SK-N-SH (cell line): ENCODE data around the gene MT2A. TPM values are rescaled to one million over a fixed set of nuclear protein-coding genes. Genes with fewer than 3 reads are reported as not detected.

Experiments used
- CTCF ChIA-PET: fragments of 300-600, 350-600 bp; formaldehyde crosslinking; extraction: SDS; loops from one replicate; lab custom pipeline; 2021; lab: Yijun Ruan, JAX
- POLR2A ChIA-PET: fragments of 350-600 bp; sonication (Branson Sonifier 250); formaldehyde crosslinking; extraction: SDS; loops from one replicate; lab custom pipeline; 2020; ENCODE audit warnings: antibody characterized with exemption, inconsistent platforms; lab: Yijun Ruan, JAX
- DNase-seq: peaks from one replicate; pipeline ENCODE4 v3.0.0; 2012
- H2AFZ ChIP-seq: fragments of 200-600 bp; sonication (generic); 2 replicates; pipeline ENCODE4 v1.8.1; 2016; ENCODE audit warnings: antibody characterized with exemption, mild to moderate bottlenecking, low read depth
- H3F3A ChIP-seq: fragments of 200-600 bp; sonication (generic); replicated peaks from 2 replicates; pipeline ENCODE3; 2016; ENCODE audit warnings: antibody characterized with exemption, mild to moderate bottlenecking; ENCODE audit not compliant: insufficient read depth
- H3K27ac ChIP-seq, 2 experiments: fragments of 200-500 bp in 1 of 2; fragments of 200-600 bp in 1 of 2; sonication (Bioruptor generic) in 1 of 2; sonication (generic), shearing (Covaris generic) in 1 of 2; 2 replicates each; pipeline versions ENCODE4 v1.5.1 to v1.6.1; 2014 to 2016; ENCODE audit warnings: low read depth in 2 of 2, inconsistent platforms in 1 of 2, low read length in 1 of 2, mild to moderate bottlenecking in 1 of 2, mixed read lengths in 1 of 2
- H3K27me3 ChIP-seq: fragments of 200-600 bp; sonication (generic), shearing (Covaris generic); 2 replicates; pipeline ENCODE4 v1.6.1; 2016; ENCODE audit warnings: mixed run types; ENCODE audit not compliant: insufficient read depth
- H3K36me3 ChIP-seq, 2 experiments: fragments of 200-500 bp in 1 of 2; fragments of 200-600 bp in 1 of 2; sonication (Bioruptor generic) in 1 of 2; sonication (generic) in 1 of 2; replicated peaks in 1 of 2; 2 replicates each; pipeline versions ENCODE3 to v1.5.1; 2014 to 2016; ENCODE audit warnings: low read length in 1 of 2, mild to moderate bottlenecking in 1 of 2; ENCODE audit not compliant: insufficient read depth in 2 of 2, control insufficient read depth in 1 of 2
- H3K4me1 ChIP-seq, 2 experiments: fragments of 200-500 bp in 1 of 2; fragments of 200-600 bp in 1 of 2; sonication (Bioruptor generic) in 1 of 2; sonication (generic), shearing (Covaris generic) in 1 of 2; 2 replicates each; pipeline versions ENCODE4 v1.5.1 to v1.6.1; 2014 to 2016; ENCODE audit warnings: low read depth in 1 of 2, low read length in 1 of 2, mixed run types in 1 of 2; ENCODE audit not compliant: insufficient read depth in 2 of 2, control insufficient read depth in 1 of 2
- H3K4me2 ChIP-seq: fragments of 200-600 bp; sonication (generic), shearing (Covaris generic); 2 replicates; pipeline ENCODE4 v1.6.1; 2017; ENCODE audit warnings: mixed run types
- H3K4me3 ChIP-seq, 2 experiments: fragments of 200-500 bp in 1 of 2; fragments of 200-600 bp in 1 of 2; sonication (Bioruptor generic) in 1 of 2; sonication (generic), shearing (Covaris generic) in 1 of 2; 2 replicates each; pipeline versions ENCODE4 v1.5.1 to v1.8.1; 2014 to 2016; ENCODE audit warnings: low read depth in 2 of 2, inconsistent platforms in 1 of 2, low read length in 1 of 2, mild to moderate bottlenecking in 1 of 2, mixed read lengths in 1 of 2, moderate library complexity in 1 of 2
- H3K79me2 ChIP-seq: fragments of 200-600 bp; sonication (generic); 2 replicates; pipeline ENCODE4 v1.8.1; 2017; ENCODE audit warnings: mild to moderate bottlenecking; ENCODE audit not compliant: insufficient read depth
- H3K9ac ChIP-seq: fragments of 200-600 bp; sonication (generic); 2 replicates; pipeline ENCODE4 v1.6.1; 2017; ENCODE audit warnings: mixed run types
- H3K9me2 ChIP-seq: fragments of 200-600 bp; sonication (generic); 2 replicates; pipeline ENCODE4 v1.6.1; 2017; ENCODE audit warnings: mixed run types
- H3K9me3 ChIP-seq: fragments of 200-600 bp; sonication (generic); 2 replicates; pipeline ENCODE4 v1.6.1; 2017; ENCODE audit warnings: mixed run types, mild to moderate bottlenecking, moderate library complexity
- H4K20me1 ChIP-seq: fragments of 200-600 bp; sonication (generic); 2 replicates; pipeline ENCODE4 v1.6.1; 2017; ENCODE audit warnings: mild to moderate bottlenecking, mixed run types; ENCODE audit not compliant: insufficient read depth
- CHD2 ChIP-seq: fragments of 150-350 bp; IDR thresholded peaks from 2 replicates; pipeline ENCODE4 v1.6.1; 2018; ENCODE audit warnings: low read length; ENCODE audit not compliant: partially characterized antibody
- CTCF ChIP-seq: fragments of 200-600 bp; sonication (generic); IDR thresholded peaks from 2 replicates; pipeline ENCODE4 v1.6.1; 2017; ENCODE audit warnings: antibody characterized with exemption, mild to moderate bottlenecking, moderate library complexity
- EZH2phosphoT487 ChIP-seq: fragments of 200-600 bp; sonication (generic); IDR thresholded peaks from 2 replicates; pipeline ENCODE4 v1.6.1; 2017; ENCODE audit warnings: low read depth, mixed run types, mild to moderate bottlenecking, antibody characterized with exemption, moderate library complexity, borderline replicate concordance
- FOSL2 ChIP-seq: IDR thresholded peaks from 2 replicates; pipeline ENCODE4 v1.4.0; 2012; ENCODE audit warnings: low read depth, mild to moderate bottlenecking, moderate library complexity, borderline replicate concordance
- FOXJ3 ChIP-seq: sonication (generic); formaldehyde crosslinking; IDR thresholded peaks from 2 replicates; pipeline ENCODE4 v1.5.1; 2020; ENCODE audit warnings: mild to moderate bottlenecking, missing genetic modification reagents
- IRF3 ChIP-seq: fragments of 150-350 bp; IDR thresholded peaks from 2 replicates; pipeline ENCODE4 v1.6.1; 2016; ENCODE audit warnings: mild to moderate bottlenecking, low read depth, low read length
- RAD21 ChIP-seq: IDR thresholded peaks from 2 replicates; pipeline ENCODE4 v1.6.1; 2012; ENCODE audit warnings: mild to moderate bottlenecking, low read length
- REST ChIP-seq: IDR thresholded peaks from 2 replicates; pipeline ENCODE4 v1.6.1; 2012; ENCODE audit warnings: mild to moderate bottlenecking, low read depth, low read length, moderate library complexity
- RXRA ChIP-seq: IDR thresholded peaks from 2 replicates; pipeline ENCODE4 v1.4.0; 2012; ENCODE audit warnings: low read depth, mild to moderate bottlenecking, borderline replicate concordance
- SMC3 ChIP-seq: IDR thresholded peaks from 2 replicates; pipeline ENCODE4 v1.6.1; 2012; ENCODE audit warnings: low read depth, low read length, improper control_type of control experiment
- TCF12 ChIP-seq: IDR thresholded peaks from 2 replicates; pipeline ENCODE4 v1.4.0; 2012
- USF1 ChIP-seq: IDR thresholded peaks from 2 replicates; pipeline ENCODE4 v1.4.0; 2012; ENCODE audit warnings: low read depth, borderline replicate concordance
- WGBS: methylation state at CpG from one replicate; pipeline ENCODE4 v1.1.6; 2017; ENCODE audit warnings: low lambda C conversion rate; 5-methylcytosine and 5-hydroxymethylcytosine counted together
- polyA plus RNA-seq, 3 experiments: library from polyadenylated mRNA; depleted of rRNA; stranded (reverse); fragments of >200 nt; gene quantifications; 2 replicates each; pipeline ENCODE4 v1.2.3, GENCODE V29; 2012

The MT2A gene
- polyA plus RNA-seq, 1 of the 3 experiments (the other 2 are of a cell fraction), result 133 TPM

GRCh38 chr16:56603589-56603988 lies 4.8 kb upstream of the MT2A start:
- no peaks in the 10 kb centered on the region for H3K9me3 ChIP-seq
- CTCF ChIA-PET, result interaction anchor here (0.6 to 8.2 kb wide), 29 partner anchors 9 to 1139 kb away, joined by 3 to 138 read pairs (median 4); partner anchors contain the start of gene MT1X
- no peak overlapping the region for H3K9ac ChIP-seq
- POLR2A ChIA-PET, result interaction anchor here (0.6 kb wide), 1 partner anchor 58 kb away, joined by 4 read pairs; no protein-coding TSS in a partner anchor
- peaks cover 33% of the 10 kb centered on the region for H3F3A ChIP-seq
- TF ChIP-seq USF1 (no peak), CTCF (peak; percentile 55), RAD21 (peak; percentile 73), IRF3 (no peak), FOXJ3 (no peak), CHD2 (no peak), EZH2phosphoT487 (no peak), REST (no peak), SMC3 (peak; percentile 75), TCF12 (no peak), RXRA (no peak), FOSL2 (no peak)
- TF ChIP-seq, all 33 proteins: peak for 3
- no peak overlapping the region for H2AFZ ChIP-seq
- no peaks in the 10 kb centered on the region for H3K27me3 ChIP-seq
- H3K4me1 ChIP-seq, result peaks cover 18 to 20% of the 10 kb centered on the region in 2 experiments; a peak in 3 of 4 replicates
- no peaks in the 10 kb centered on the region for H3K9me2 ChIP-seq
- no peaks in the 10 kb centered on the region for H4K20me1 ChIP-seq
- no peak overlapping the region for H3K4me2 ChIP-seq
- DNase-seq, result peak; percentile 67
- no peak overlapping the region for H3K27ac ChIP-seq
- H3K79me2 ChIP-seq, result peaks cover 2% of the 10 kb centered on the region
- no peak overlapping the region for H3K4me3 ChIP-seq
- no peaks in the 10 kb centered on the region for H3K36me3 ChIP-seq
- WGBS, result 92% methylated on average over 4 of the region's 4 CpGs
